Endothelial cell of umbilical vein (primary cell): ENCODE measurements around the gene NR2F2. TPM values are rescaled to one million over a fixed set of nuclear protein-coding genes. Genes with fewer than 3 reads are reported as not detected.

Experiments
- BruUV-seq: library from RNA; stranded (reverse); fragments of 400-500 nt; replicated peaks from 2 replicates; lab custom pipeline; 2021; lab: Mats Ljungman, UMichigan
- CTCF ChIA-PET: fragments of 300-600, 350-600 bp; sonication (Branson Sonifier 250); formaldehyde crosslinking; loops from one replicate; lab custom pipeline; 2021; ENCODE audit warnings: antibody characterized with exemption, inconsistent platforms; lab: Charles Lee
- POLR2A ChIA-PET: fragments of 300-600, 350-600 bp; sonication (Branson Sonifier 250); formaldehyde crosslinking; loops from one replicate; lab custom pipeline; 2021; ENCODE audit warnings: antibody characterized with exemption, inconsistent platforms; lab: Charles Lee
- DNase-seq: peaks from one replicate; pipeline ENCODE4 v3.0.0-alpha.2; 2011; ENCODE audit warnings: low read depth, low spot score
- FAIRE-seq: peaks from 2 replicates; lab custom pipeline; 2011; peaks lifted over from hg19 to GRCh38; lab: Jason Lieb, UNC
- H2AFZ ChIP-seq: 2 replicates; pipeline ENCODE4 v1.6.0; 2012; ENCODE audit warnings: low read depth, low read length, control low read depth, inconsistent platforms
- H3K27ac ChIP-seq: 2 replicates; pipeline ENCODE4 v1.5.1; 2011; ENCODE audit warnings: low read depth, mild to moderate bottlenecking, control low read depth, low read length, moderate library complexity; ENCODE audit not compliant: insufficient read depth
- H3K27me3 ChIP-seq, 2 experiments: 2 replicates each; pipeline versions ENCODE4 v1.6.0 to v1.6.1; 2011; ENCODE audit warnings: low read length in 2 of 2, mixed read lengths in 1 of 2; ENCODE audit not compliant: control insufficient read depth in 2 of 2, insufficient read depth in 2 of 2
- H3K36me3 ChIP-seq, 2 experiments: 2 replicates in 1 of 2; 3 replicates in 1 of 2; pipeline ENCODE4 v1.5.1; 2011; ENCODE audit warnings: low read length in 2 of 2, mild to moderate bottlenecking in 1 of 2, moderate library complexity in 1 of 2; ENCODE audit not compliant: control insufficient read depth in 2 of 2, insufficient read depth in 2 of 2; ENCODE audit errors: extremely low read depth in 1 of 2
- H3K4me1 ChIP-seq: 3 replicates; pipeline ENCODE4 v1.5.1; 2011; ENCODE audit warnings: mild to moderate bottlenecking, low read length; ENCODE audit not compliant: control insufficient read depth, insufficient read depth; ENCODE audit errors: extremely low read depth
- H3K4me2 ChIP-seq: 2 replicates; pipeline ENCODE4 v1.6.1; 2011; ENCODE audit warnings: low read length, control low read depth, mixed read lengths; ENCODE audit not compliant: insufficient read depth
- H3K4me3 ChIP-seq, 3 experiments: fragments of 200-600 bp in 1 of 3; sonication (generic), shearing (Covaris generic) in 1 of 3; replicated peaks in 1 of 3; 2 replicates each; pipeline ENCODE4 v1.5.1; 2011 to 2016; ENCODE audit warnings: control low read depth in 3 of 3, low read length in 3 of 3, mild to moderate bottlenecking in 2 of 3, inconsistent platforms in 1 of 3, low read depth in 1 of 3, moderate library complexity in 1 of 3; ENCODE audit not compliant: insufficient read depth in 1 of 3
- H3K79me2 ChIP-seq: 2 replicates; pipeline ENCODE4 v1.6.0; 2012; ENCODE audit warnings: low read length, inconsistent platforms; ENCODE audit not compliant: control insufficient read depth, insufficient read depth
- H3K9ac ChIP-seq: replicated peaks from 2 replicates; pipeline ENCODE3; 2011; ENCODE audit warnings: low read length, control low read depth; ENCODE audit not compliant: insufficient read depth; ENCODE audit errors: extremely low read depth
- H3K9me1 ChIP-seq: replicated peaks from 3 replicates; pipeline ENCODE4 v1.6.0; 2011; ENCODE audit warnings: mild to moderate bottlenecking, low read length; ENCODE audit not compliant: control insufficient read depth, insufficient read depth; ENCODE audit errors: extremely low read depth
- H3K9me3 ChIP-seq: replicated peaks from 2 replicates; pipeline ENCODE4 v1.5.1; 2012; ENCODE audit warnings: low read length, inconsistent platforms; ENCODE audit not compliant: control insufficient read depth, insufficient read depth
- H4K20me1 ChIP-seq: replicated peaks from 2 replicates; pipeline ENCODE3; 2011; ENCODE audit warnings: mild to moderate bottlenecking, low read length; ENCODE audit not compliant: control insufficient read depth, insufficient read depth; ENCODE audit errors: extremely low read depth
- EZH2 ChIP-seq: IDR thresholded peaks from 2 replicates; pipeline ENCODE4 v1.6.1; 2012; ENCODE audit warnings: borderline replicate concordance, low read depth, mild to moderate bottlenecking, moderate library complexity, low read length, inconsistent platforms; ENCODE audit not compliant: severe bottlenecking
- FOS ChIP-seq: IDR thresholded peaks from 2 replicates; pipeline ENCODE4 v1.6.1; 2011; ENCODE audit warnings: mild to moderate bottlenecking, low read length, moderate library complexity, borderline replicate concordance; ENCODE audit not compliant: insufficient read depth
- GATA2 ChIP-seq: IDR thresholded peaks from 2 replicates; pipeline ENCODE4 v1.7.0; 2011; ENCODE audit warnings: low read depth, mild to moderate bottlenecking, moderate library complexity, mixed read lengths, low read length; ENCODE audit not compliant: insufficient read length, insufficient read depth
- JUN ChIP-seq: IDR thresholded peaks from 2 replicates; pipeline ENCODE4 v1.6.1; 2011; ENCODE audit warnings: borderline replicate concordance, low read depth; ENCODE audit not compliant: insufficient read length, insufficient read depth
- MYC ChIP-seq: IDR thresholded peaks from one replicate; pipeline ENCODE4 v1.6.1; 2011; ENCODE audit warnings: mild to moderate bottlenecking, low read depth, low read length
- POLR2A ChIP-seq: IDR thresholded peaks from 2 replicates; pipeline ENCODE4 v1.6.1; 2012; ENCODE audit warnings: low read depth, mild to moderate bottlenecking, control low read depth, low read length
- POLR2AphosphoS5 ChIP-seq: IDR thresholded peaks from 2 replicates; pipeline ENCODE4 v1.6.1; 2012; ENCODE audit warnings: low read depth, mild to moderate bottlenecking, control low read depth, low read length, moderate library complexity; ENCODE audit not compliant: insufficient read depth
- dilution Hi-C: fragments of 300-500 bp; cut with MboI; formaldehyde crosslinking; loops from one replicate; pipeline ENCODE4 v1.15.0; 2019; ENCODE audit warnings: low sequenced_read_pairs; ENCODE audit not compliant: extremely low pct_ligation_motif_present
- intact Hi-C: fragments of 100-400 bp; cut with micrococcal nuclease; formaldehyde crosslinking; loops from one replicate; pipeline ENCODE4 v1.10.0; 2022
- polyA plus RNA-seq, 4 experiments: library from polyadenylated mRNA; depleted of rRNA in 3 of 4; stranded (reverse) in 3 of 4; unstranded in 1 of 4; fragments of >200 nt; gene quantifications; 2 replicates each; pipeline versions ENCODE4 v1.2.1 to v1.2.3, GENCODE V29; 2011 to 2012; ENCODE audit warnings: missing spikeins in 1 of 4
- total RNA-seq: library from RNA; stranded (reverse); gene quantifications from 2 replicates; pipeline ENCODE4 v1.2.3, GENCODE V29; 2021
- TF ChIP-seq, protein P1 (sequence below): IDR thresholded peaks from 2 replicates; pipeline ENCODE4 v1.6.1; 2011; ENCODE audit not compliant: insufficient read depth, insufficient read length
- TF ChIP-seq, protein P2 (sequence below), 2 donors: IDR thresholded peaks; 1 replicate in 1 of 2; 2 replicates in 1 of 2; pipeline ENCODE4 v1.5.1; 2011; ENCODE audit warnings: low read length in 2 of 2, mild to moderate bottlenecking in 2 of 2, moderate library complexity in 2 of 2, control low read depth in 1 of 2, inconsistent platforms in 1 of 2, low read depth in 1 of 2; ENCODE audit not compliant: insufficient read depth in 1 of 2; ENCODE audit errors: extremely low read depth in 1 of 2

The NR2F2 gene
- total and polyA plus RNA-seq, 2 donors (not counting 3 experiments of a cell fraction or from before 2014, with no cell fraction given) = 105 to 182 TPM

DNA sequence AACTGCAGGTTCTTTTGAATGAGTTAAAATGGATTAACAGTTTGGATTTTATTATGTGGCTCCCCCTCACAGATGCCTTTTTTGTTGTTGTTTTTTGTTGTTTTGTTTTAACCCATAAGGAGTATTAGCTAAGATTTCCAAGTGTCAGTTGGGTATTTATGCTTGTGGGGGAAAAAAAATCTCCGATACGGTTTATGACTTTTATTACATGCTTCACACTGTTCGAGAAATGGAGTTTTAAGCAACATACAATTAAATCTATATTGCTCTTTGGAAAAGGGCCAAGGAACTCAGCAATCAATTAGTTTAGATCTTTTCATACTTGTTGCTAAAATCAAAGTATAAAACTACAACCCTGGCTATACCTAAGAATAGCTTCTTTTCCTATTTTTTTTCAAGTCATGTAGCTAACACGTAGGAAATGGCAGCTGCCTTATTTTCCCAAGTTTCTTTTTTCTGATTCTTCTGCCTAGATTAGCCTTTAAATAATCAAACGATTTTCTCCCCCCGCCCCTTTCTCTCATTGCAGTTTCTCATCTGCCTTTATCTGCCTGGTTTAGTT lies 16.0 kb downstream of the NR2F2 start:
- H2AFZ ChIP-seq = no peak overlapping the region
- H3K4me2 ChIP-seq = peak overlapping the region; percentile 94
- no peaks in the 10 kb centered on the region for H4K20me1 ChIP-seq
- H3K9ac ChIP-seq = peak overlapping the region; percentile 83
- TF ChIP-seq EZH2 (no peak), POLR2AphosphoS5 (no peak), FOS (no peak), POLR2A (no peak), MYC (no peak), JUN (no peak), GATA2 (no peak)
- TF ChIP-seq, protein P1, sequence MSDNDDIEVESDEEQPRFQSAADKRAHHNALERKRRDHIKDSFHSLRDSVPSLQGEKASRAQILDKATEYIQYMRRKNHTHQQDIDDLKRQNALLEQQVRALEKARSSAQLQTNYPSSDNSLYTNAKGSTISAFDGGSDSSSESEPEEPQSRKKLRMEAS = no peak
- TF ChIP-seq, protein P2, sequence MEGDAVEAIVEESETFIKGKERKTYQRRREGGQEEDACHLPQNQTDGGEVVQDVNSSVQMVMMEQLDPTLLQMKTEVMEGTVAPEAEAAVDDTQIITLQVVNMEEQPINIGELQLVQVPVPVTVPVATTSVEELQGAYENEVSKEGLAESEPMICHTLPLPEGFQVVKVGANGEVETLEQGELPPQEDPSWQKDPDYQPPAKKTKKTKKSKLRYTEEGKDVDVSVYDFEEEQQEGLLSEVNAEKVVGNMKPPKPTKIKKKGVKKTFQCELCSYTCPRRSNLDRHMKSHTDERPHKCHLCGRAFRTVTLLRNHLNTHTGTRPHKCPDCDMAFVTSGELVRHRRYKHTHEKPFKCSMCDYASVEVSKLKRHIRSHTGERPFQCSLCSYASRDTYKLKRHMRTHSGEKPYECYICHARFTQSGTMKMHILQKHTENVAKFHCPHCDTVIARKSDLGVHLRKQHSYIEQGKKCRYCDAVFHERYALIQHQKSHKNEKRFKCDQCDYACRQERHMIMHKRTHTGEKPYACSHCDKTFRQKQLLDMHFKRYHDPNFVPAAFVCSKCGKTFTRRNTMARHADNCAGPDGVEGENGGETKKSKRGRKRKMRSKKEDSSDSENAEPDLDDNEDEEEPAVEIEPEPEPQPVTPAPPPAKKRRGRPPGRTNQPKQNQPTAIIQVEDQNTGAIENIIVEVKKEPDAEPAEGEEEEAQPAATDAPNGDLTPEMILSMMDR (IDR thresholded peaks at IDR 0.05; ENCODE audit: extremely low read depth in 1 of 2, insufficient read depth in 1 of 2, low read depth in 1 of 2, low read length in 2 of 2) = no peak
- dilution Hi-C loops (loop anchor here (25.0 kb wide), 1 partner anchor 1034 kb away; no protein-coding TSS in a partner anchor), intact Hi-C loops (loop anchor here (2.0 to 5.0 kb wide), 5 partner anchors 789 to 1676 kb away; no protein-coding TSS in a partner anchor)
- no peaks in the 10 kb centered on the region for H3K27me3 ChIP-seq
- BruUV-seq = TSS peak; percentile 1
- no peaks in the 10 kb centered on the region for H3K9me3 ChIP-seq
- FAIRE-seq = no peak
- CTCF ChIA-PET = interaction anchor here (0.7 to 3.6 kb wide), 15 partner anchors 8 to 1762 kb away, joined by 3 to 21 read pairs (median 5); partner anchors contain the start of gene NR2F2
- H3K36me3 ChIP-seq = peaks cover 5 to 9% of the 10 kb centered on the region in 2 experiments
- H3K79me2 ChIP-seq = peaks cover 100% of the 10 kb centered on the region
- DNase-seq = peak; percentile 63
- H3K27ac ChIP-seq = peak overlapping the region; percentile 87
- H3K4me1 ChIP-seq = peaks cover 90% of the 10 kb centered on the region
- peak overlapping the region; percentile 16 to 99 (median 74) for H3K4me3 ChIP-seq
- no peaks in the 10 kb centered on the region for H3K9me1 ChIP-seq
- POLR2A ChIA-PET = interaction anchor here (0.9 to 3.8 kb wide), 2 partner anchors 11 to 1054 kb away, joined by 3 to 15 read pairs; no protein-coding TSS in a partner anchor
